H1 (cell line): ENCODE measurements around the gene NUP210. TPM values are rescaled to one million over a fixed set of nuclear protein-coding genes. Genes with fewer than 3 reads are reported as not detected.

Source experiments
- CTCF ChIA-PET: fragments of 300-600 bp; sonication (Branson Sonifier 250); formaldehyde crosslinking; loops from one replicate; lab custom pipeline; 2021; ENCODE audit not compliant: partially characterized antibody; lab: Charles Lee
- POLR2A ChIA-PET: fragments of 300-600 bp; sonication (Branson Sonifier 250); formaldehyde crosslinking; loops from one replicate; lab custom pipeline; 2021; ENCODE audit warnings: inconsistent platforms; ENCODE audit not compliant: partially characterized antibody; lab: Charles Lee
- DNase-seq, 2 experiments: peaks; one replicate each; pipeline versions ENCODE4 v3.0.0 to v3.0.0-alpha.2; 2010 to 2022; ENCODE audit warnings: low spot score in 2 of 2, low read depth in 1 of 2, mixed read lengths in 1 of 2
- FAIRE-seq: peaks from 2 replicates; lab custom pipeline; 2011; peaks lifted over from hg19 to GRCh38; lab: Jason Lieb, UNC
- H2AFZ ChIP-seq: 2 replicates; pipeline ENCODE4 v1.8.1; 2012; ENCODE audit warnings: low read length, inconsistent platforms
- H2AK5ac ChIP-seq: 2 replicates; pipeline ENCODE4 v1.6.1; 2013; ENCODE audit warnings: low read depth, low read length
- H2BK120ac ChIP-seq: replicated peaks from 2 replicates; pipeline ENCODE3; 2013; ENCODE audit warnings: low read depth, low read length, inconsistent platforms
- H2BK12ac ChIP-seq: 2 replicates; pipeline ENCODE4 v1.6.1; 2013; ENCODE audit warnings: low read depth, low read length
- H2BK15ac ChIP-seq: 2 replicates; pipeline ENCODE4 v1.6.1; 2013; ENCODE audit warnings: low read length
- H2BK20ac ChIP-seq: 2 replicates; pipeline ENCODE4 v1.6.1; 2013; ENCODE audit warnings: low read length
- H2BK5ac ChIP-seq: 2 replicates; pipeline ENCODE4 v1.6.1; 2013; ENCODE audit warnings: low read depth, low read length
- H3K14ac ChIP-seq: 2 replicates; pipeline ENCODE4 v1.6.1; 2013; ENCODE audit warnings: inconsistent platforms; ENCODE audit not compliant: insufficient read length
- H3K18ac ChIP-seq: 2 replicates; pipeline ENCODE4 v1.6.1; 2013; ENCODE audit warnings: low read length; ENCODE audit errors: extremely low read depth
- H3K23ac ChIP-seq: 2 replicates; pipeline ENCODE4 v1.6.1; 2013; ENCODE audit warnings: inconsistent platforms; ENCODE audit not compliant: insufficient read length
- H3K23me2 ChIP-seq: 2 replicates; pipeline ENCODE4 v1.6.1; 2013; ENCODE audit warnings: low read depth, low read length
- H3K27ac ChIP-seq: 2 replicates; pipeline ENCODE4 v1.6.1; 2011; ENCODE audit warnings: low read depth, low read length, inconsistent platforms
- H3K27me3 ChIP-seq, 4 experiments: replicated peaks in 1 of 4; 1 replicate in 1 of 4; 2 replicates in 3 of 4; pipeline versions ENCODE4 v1.6.1 to v1.8.1; 2011 to 2013; ENCODE audit warnings: low read length in 3 of 4, mild to moderate bottlenecking in 3 of 4, inconsistent platforms in 2 of 4, mixed read lengths in 2 of 4, moderate library complexity in 1 of 4; ENCODE audit not compliant: control insufficient read depth in 3 of 4, insufficient read depth in 3 of 4; ENCODE audit errors: extremely low read depth in 1 of 4
- H3K36me3 ChIP-seq, 4 experiments: 2 replicates each; pipeline versions ENCODE4 v1.6.1 to v1.8.1; 2011 to 2013; ENCODE audit warnings: mild to moderate bottlenecking in 4 of 4, low read length in 3 of 4, moderate library complexity in 2 of 4, control low read depth in 1 of 4, inconsistent platforms in 1 of 4; ENCODE audit not compliant: insufficient read depth in 4 of 4, control insufficient read depth in 2 of 4
- H3K4ac ChIP-seq: replicated peaks from 2 replicates; pipeline ENCODE3; 2013; ENCODE audit warnings: low read length, low read depth, mixed read lengths, inconsistent platforms; ENCODE audit not compliant: insufficient read length
- H3K4me1 ChIP-seq, 4 experiments: replicated peaks in 1 of 4; 1 replicate in 1 of 4; 2 replicates in 3 of 4; pipeline versions ENCODE4 v1.6.1 to v1.8.1; 2011 to 2013; ENCODE audit warnings: low read length in 3 of 4, inconsistent platforms in 2 of 4, mixed read lengths in 1 of 4; ENCODE audit not compliant: insufficient read depth in 4 of 4, control insufficient read depth in 3 of 4
- H3K4me2 ChIP-seq, 2 experiments: 2 replicates each; pipeline versions ENCODE4 v1.6.1 to v1.8.1; 2011 to 2013; ENCODE audit warnings: low read depth in 2 of 2, low read length in 2 of 2, control low read depth in 1 of 2, inconsistent platforms in 1 of 2, mild to moderate bottlenecking in 1 of 2; ENCODE audit not compliant: insufficient read depth in 1 of 2
- H3K4me3 ChIP-seq, 4 experiments: fragments of 200-600, 300-600 bp in 1 of 4; sonication (generic), shearing (Covaris generic), sonication (Bioruptor Twin) in 1 of 4; 2 replicates each; pipeline versions ENCODE4 v1.5.1 to v1.8.1; 2011 to 2016; ENCODE audit warnings: low read length in 4 of 4, low read depth in 3 of 4, control low read depth in 2 of 4, inconsistent platforms in 2 of 4, mild to moderate bottlenecking in 2 of 4, mixed read lengths in 1 of 4, moderate library complexity in 1 of 4; ENCODE audit not compliant: insufficient read depth in 2 of 4; ENCODE audit errors: extremely low read depth in 1 of 4
- H3K56ac ChIP-seq: replicated peaks from 2 replicates; pipeline ENCODE3; 2013; ENCODE audit warnings: low read depth, mild to moderate bottlenecking, mixed read lengths, low read length, inconsistent platforms; ENCODE audit not compliant: insufficient read length
- H3K79me1 ChIP-seq: 2 replicates; pipeline ENCODE4 v1.6.1; 2013; ENCODE audit warnings: low read depth, low read length, control low read depth
- H3K79me2 ChIP-seq, 2 experiments: 2 replicates each; pipeline versions ENCODE4 v1.6.1 to v1.8.1; 2012 to 2013; ENCODE audit warnings: low read length in 2 of 2, mild to moderate bottlenecking in 2 of 2, inconsistent platforms in 1 of 2; ENCODE audit not compliant: insufficient read depth in 2 of 2, control insufficient read depth in 1 of 2
- H3K9ac ChIP-seq, 4 experiments: replicated peaks in 1 of 4; 1 replicate in 1 of 4; 2 replicates in 3 of 4; pipeline versions ENCODE4 v1.6.1 to v1.8.1; 2011 to 2013; ENCODE audit warnings: low read depth in 3 of 4, low read length in 3 of 4, control low read depth in 2 of 4, mild to moderate bottlenecking in 2 of 4, moderate library complexity in 2 of 4, inconsistent platforms in 1 of 4; ENCODE audit errors: extremely low read depth in 1 of 4
- H3K9me3 ChIP-seq, 2 experiments: 2 replicates each; pipeline versions ENCODE4 v1.6.1 to v1.8.1; 2012 to 2013; ENCODE audit warnings: mild to moderate bottlenecking in 2 of 2, moderate library complexity in 2 of 2, control low read depth in 1 of 2, inconsistent platforms in 1 of 2, low read depth in 1 of 2, low read length in 1 of 2, mixed read lengths in 1 of 2; ENCODE audit not compliant: insufficient read depth in 2 of 2
- H4K20me1 ChIP-seq, 2 experiments: replicated peaks in 1 of 2; 2 replicates each; pipeline versions ENCODE3 to v1.8.1; 2011 to 2013; ENCODE audit warnings: inconsistent platforms in 2 of 2, low read length in 2 of 2, mild to moderate bottlenecking in 1 of 2; ENCODE audit not compliant: insufficient read depth in 2 of 2, control insufficient read depth in 1 of 2
- H4K5ac ChIP-seq: 2 replicates; pipeline ENCODE4 v1.6.1; 2013; ENCODE audit warnings: low read length, low read depth, mixed read lengths, inconsistent platforms; ENCODE audit not compliant: insufficient read length
- H4K8ac ChIP-seq: 2 replicates; pipeline ENCODE4 v1.8.0; 2013; ENCODE audit warnings: mild to moderate bottlenecking, moderate library complexity, low read length, inconsistent platforms; ENCODE audit not compliant: insufficient read depth; ENCODE audit errors: extremely low read depth
- H4K91ac ChIP-seq: replicated peaks from 2 replicates; pipeline ENCODE3; 2013; ENCODE audit warnings: low read length, mixed read lengths, inconsistent platforms; ENCODE audit not compliant: insufficient read length
- ATF2 ChIP-seq: IDR thresholded peaks from 2 replicates; pipeline ENCODE4 v1.6.1; 2012; ENCODE audit warnings: low read length, inconsistent platforms
- CBX5 ChIP-seq: fragments of 300-800, 300-1000 bp; sonication (generic); IDR thresholded peaks from 2 replicates; pipeline ENCODE4 v1.7.1; 2016; ENCODE audit warnings: antibody characterized with exemption, low read length, low read depth
- EP300 ChIP-seq, 2 experiments: IDR thresholded peaks; 1 replicate in 1 of 2; 2 replicates in 1 of 2; pipeline ENCODE4 v1.6.1; 2011 to 2012; ENCODE audit warnings: low read depth in 2 of 2, low read length in 2 of 2, mild to moderate bottlenecking in 2 of 2, borderline replicate concordance in 1 of 2, inconsistent platforms in 1 of 2, moderate library complexity in 1 of 2
- EZH2 ChIP-seq: fragments of 200-600 bp; sonication (generic); IDR thresholded peaks from 2 replicates; pipeline ENCODE4 v1.7.1; 2012; ENCODE audit warnings: low read depth, mild to moderate bottlenecking, moderate library complexity, low read length, inconsistent platforms; ENCODE audit not compliant: severe bottlenecking
- KDM1A ChIP-seq: fragments of 200-600, 300-600 bp; sonication (generic); IDR thresholded peaks from 2 replicates; pipeline ENCODE4 v1.7.1; 2016; ENCODE audit warnings: mild to moderate bottlenecking, low read length, borderline replicate concordance
- MAX ChIP-seq: IDR thresholded peaks from 2 replicates; pipeline ENCODE4 v1.6.1; 2012; ENCODE audit warnings: inconsistent platforms
- YY1 ChIP-seq: IDR thresholded peaks from 2 replicates; pipeline ENCODE4 v1.6.1; 2011; ENCODE audit warnings: low read depth, mild to moderate bottlenecking, low read length
- WGBS, 2 experiments: shearing (Covaris generic) in 1 of 2; methylation state at CpG; one replicate each; pipeline versions ENCODE4 v1.1.6 to v1.1.7; 2013 to 2015; ENCODE audit warnings: low lambda C conversion rate in 2 of 2, mixed read lengths in 2 of 2, inconsistent platforms in 1 of 2, low coverage in 1 of 2, missing lambda C conversion rate in 1 of 2; ENCODE audit not compliant: insufficient replicate concordance in 2 of 2, insufficient coverage in 1 of 2, insufficient read length in 1 of 2; ENCODE audit errors: extremely low coverage in 1 of 2, missing lambda C conversion rate in 1 of 2; 5-methylcytosine and 5-hydroxymethylcytosine counted together
- polyA plus RNA-seq, 7 experiments: library from polyadenylated mRNA; depleted of rRNA in 3 of 7; stranded (reverse) in 5 of 7; unstranded in 2 of 7; fragments of >200 nt in 5 of 7; fragments of 200-250 nt in 2 of 7; gene quantifications; 1 replicate in 5 of 7; 2 replicates in 1 of 7; 4 replicates in 1 of 7; pipeline versions ENCODE4 v1.2.1 to v1.2.3, GENCODE V29; 2011 to 2013; ENCODE audit warnings: missing spikeins in 2 of 7, mixed read lengths in 2 of 7
- total RNA-seq: library from RNA; stranded (reverse); fragmentation: NEBNext Ultra II Directional; extraction: Animal tissue kit (Norgen Biotek cat#: 25700); gene quantifications from 2 replicates; pipeline ENCODE4 v1.2.1, GENCODE V29; 2021

The NUP210 gene
- total and polyA plus RNA-seq, 2 of the 8 experiments (the other 6 are each of a cell fraction or from before 2014, with no cell fraction given), result 51.0 to 53.7 TPM

GRCh38 chr3:13432093-13432492, 12.0 kb upstream of the NUP210 start:
- Histone ChIP-seq H2BK20ac (no peak overlapping the region), H3K4me3 (no peak overlapping the region), H3K79me1 (no peaks in the 10 kb centered on the region), H2BK5ac (no peak overlapping the region), H2AFZ (no peak overlapping the region), H3K4ac (no peak overlapping the region), H3K9me3 (peaks cover 0 to 3% of the 10 kb centered on the region in 2 experiments; a peak in 1 of 4 replicates), H2BK12ac (no peak overlapping the region), H4K5ac (no peak overlapping the region), H4K20me1 (no peaks in the 10 kb centered on the region), H3K56ac (no peak overlapping the region), H3K4me2 (no peak overlapping the region), H4K91ac (no peak overlapping the region), H2BK15ac (no peak overlapping the region), H2AK5ac (no peak overlapping the region), H2BK120ac (no peak overlapping the region), H3K36me3 (no peaks in the 10 kb centered on the region), H3K27ac (no peak overlapping the region), H3K4me1 (peaks cover 0 to 6% (median 0%) of the 10 kb centered on the region in 4 experiments; a peak in 1 of 7 replicates), H3K23ac (no peak overlapping the region), H4K8ac (no peak overlapping the region), H3K9ac (no peak overlapping the region), H3K27me3 (no peaks in the 10 kb centered on the region), H3K23me2 (no peaks in the 10 kb centered on the region), H3K14ac (no peak overlapping the region), H3K18ac (no peak overlapping the region), H3K79me2 (no peaks in the 10 kb centered on the region)
- no peak for DNase-seq
- FAIRE-seq, result no peak
- WGBS, 2 experiments, result 85% methylated on average over 1 of the region's 1 CpG; no CpG with 5 or more reads in 1 of the 2 experiments
- ChIA-PET CTCF (interaction anchor here (0.7 to 1.7 kb wide), 3 partner anchors 29 to 220 kb away, joined by 3 to 5 read pairs (median 4); no protein-coding TSS in a partner anchor), POLR2A (no interaction called here)
- TF ChIP-seq CBX5 (no peak), KDM1A (no peak), EZH2 (no peak), MAX (no peak), YY1 (no peak), EP300 (IDR thresholded peaks at IDR 0.05; ENCODE audit: borderline replicate concordance in 1 of 2, low read depth in 2 of 2, low read length in 2 of 2) (no peak), ATF2 (no peak)
